ENCODE measurements around the gene ARHGAP25.

The ARHGAP25 gene

DNA sequence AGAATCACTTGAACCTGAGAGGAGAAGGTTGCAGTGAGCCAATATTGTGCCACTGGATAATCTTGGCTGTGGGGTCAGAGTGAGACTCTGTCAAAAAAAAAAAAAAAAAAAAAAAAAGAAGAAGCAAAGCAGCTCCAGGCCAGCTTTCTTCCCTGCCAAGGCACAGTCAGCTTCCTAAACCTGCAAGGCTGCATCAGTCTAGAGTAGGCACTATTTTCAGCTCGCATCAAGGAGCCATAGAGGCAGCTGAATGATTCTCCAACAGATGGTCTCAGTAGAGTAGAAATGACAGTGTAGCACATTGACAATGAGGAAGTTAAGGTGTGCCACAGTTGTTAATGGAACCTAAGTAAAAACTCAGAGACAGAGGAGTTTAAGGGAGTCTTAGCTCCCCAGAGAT lies 101.0 kb downstream of the ARHGAP25 start:
- DNase-seq (ENCODE audit: low spot score), result no peak
- TF ChIP-seq CTCF (IDR thresholded peaks at IDR 0.05; ENCODE audit: extremely low read depth, insufficient read depth, missing control alignments), result no peak
- in situ Hi-C loops (cut with MboI; ENCODE audit: low pct_unique_long_range_greater_than_20kb, low sequenced_read_pairs, unreplicated experiment), result no loop called here

- in situ Hi-C loops (cut with MboI; ENCODE audit: low pct_unique_long_range_greater_than_20kb, low sequenced_read_pairs, unreplicated experiment), result no loop called here
- peak; percentile 47 for DNase-seq (ENCODE audit: low spot score)
- peak; percentile 86 for TF ChIP-seq CTCF (IDR thresholded peaks at IDR 0.05; ENCODE audit: extremely low read depth, insufficient read depth, missing control alignments)
These were observed 102.7 kb downstream of the ARHGAP25 start for GRCh38 chr2:68837164-68837860.

GRCh38 chr2:68837861-68838341 lies 103.3 kb downstream of the ARHGAP25 start:
- in situ Hi-C loops (cut with MboI; ENCODE audit: low pct_unique_long_range_greater_than_20kb, low sequenced_read_pairs, unreplicated experiment), result no loop called here
- peak; percentile 69 for DNase-seq (ENCODE audit: low spot score)
- no peak for TF ChIP-seq CTCF (IDR thresholded peaks at IDR 0.05; ENCODE audit: extremely low read depth, insufficient read depth, missing control alignments)

- DNase-seq (ENCODE audit: low spot score), result no peak
- TF ChIP-seq CTCF (IDR thresholded peaks at IDR 0.05; ENCODE audit: extremely low read depth, insufficient read depth, missing control alignments), result no peak
- in situ Hi-C loops (cut with MboI; ENCODE audit: low pct_unique_long_range_greater_than_20kb, low sequenced_read_pairs, unreplicated experiment), result no loop called here
These were observed 104.0 kb downstream of the ARHGAP25 start for GRCh38 chr2:68838641-68839040.

GRCh38 chr2:68839260-68839833 lies 104.7 kb downstream of the ARHGAP25 start:
- DNase-seq (ENCODE audit: low spot score), result no peak
- in situ Hi-C loops (cut with MboI; ENCODE audit: low pct_unique_long_range_greater_than_20kb, low sequenced_read_pairs, unreplicated experiment), result no loop called here
- peak; percentile 42 for TF ChIP-seq CTCF (IDR thresholded peaks at IDR 0.05; ENCODE audit: extremely low read depth, insufficient read depth, missing control alignments)

DNA sequence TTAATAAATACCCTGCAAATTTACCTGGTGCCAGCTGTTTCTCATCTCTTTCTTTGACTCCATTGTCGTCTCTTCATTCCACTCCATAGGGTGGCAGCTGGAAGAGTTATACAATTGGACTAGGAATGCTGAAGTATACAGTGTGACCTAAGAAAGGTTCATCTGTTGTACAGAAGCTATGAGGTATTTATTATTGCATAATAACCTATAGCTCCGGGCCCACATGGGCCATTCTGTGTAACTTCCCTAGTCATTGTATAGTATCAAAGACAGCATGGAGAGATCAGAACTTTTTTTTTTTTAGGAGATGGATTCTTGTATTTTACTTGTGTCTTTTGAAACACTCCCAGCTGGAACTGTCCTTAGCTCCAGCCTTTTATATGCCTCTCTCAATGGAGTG lies 110.4 kb downstream of the ARHGAP25 start:
- DNase-seq (ENCODE audit: low spot score), result no peak
- in situ Hi-C loops (cut with MboI; ENCODE audit: low pct_unique_long_range_greater_than_20kb, low sequenced_read_pairs, unreplicated experiment), result loop anchor here (10.0 kb wide), 1 partner anchor 60 kb away; no protein-coding TSS in a partner anchor
- TF ChIP-seq CTCF (IDR thresholded peaks at IDR 0.05; ENCODE audit: extremely low read depth, insufficient read depth, missing control alignments), result no peak
